Cardiac muscle cell (in vitro differentiated cells and primary cell): ENCODE data around the gene SLC25A48. TPM values are rescaled to one million over a fixed set of nuclear protein-coding genes. Genes with fewer than 3 reads are reported as not detected.

ENCODE experiments used
- DNase-seq, 2 donors: peaks; one replicate each; pipeline versions ENCODE4 v3.0.0 to v3.0.0-alpha.2; 2010 to 2017; ENCODE audit warnings: low read depth in 1 of 2, low spot score in 1 of 2
- H3K27ac ChIP-seq: fragments of 200-600 bp; sonication (generic); 2 replicates; pipeline ENCODE4 v1.5.1; 2016
- H3K27me3 ChIP-seq: fragments of 200-600 bp; sonication (generic); 2 replicates; pipeline ENCODE4 v1.6.0; 2016; ENCODE audit warnings: control low read depth
- H3K36me3 ChIP-seq: fragments of 200-600 bp; sonication (generic); 2 replicates; pipeline ENCODE4 v1.5.1; 2016; ENCODE audit warnings: control low read depth
- H3K4me1 ChIP-seq: fragments of 200-600 bp; sonication (generic); 2 replicates; pipeline ENCODE4 v1.8.1; 2017; ENCODE audit warnings: low read depth, mild to moderate bottlenecking, mixed run types
- H3K4me3 ChIP-seq: fragments of 200-600 bp; sonication (generic); 2 replicates; pipeline ENCODE4 v1.5.1; 2016; ENCODE audit warnings: mild to moderate bottlenecking
- H3K9me3 ChIP-seq: fragments of 200-600 bp; sonication (generic); 2 replicates; pipeline ENCODE4 v1.5.1; 2017; ENCODE audit warnings: low read depth, mild to moderate bottlenecking, control low read depth
- CTCF ChIP-seq: IDR thresholded peaks from 2 replicates; pipeline ENCODE4 v1.5.1; 2012; ENCODE audit warnings: low read depth, mild to moderate bottlenecking, low read length
- polyA plus RNA-seq: library from polyadenylated mRNA; unstranded; fragments of >200 nt; fragmentation: Nextera tagmentation; extraction: Ambion mirVana; gene quantifications from 2 replicates; pipeline ENCODE4 v1.2.1, GENCODE V29; 2016
- total RNA-seq: library from RNA; depleted of rRNA; stranded (reverse); fragments of >200 nt; gene quantifications from 2 replicates; pipeline ENCODE4 v1.2.3, GENCODE V29; 2016

Gene SLC25A48
- total and polyA plus RNA-seq, 2 experiments from 2014 or later: 0.09 to 0.13 TPM

- no peak overlapping the region for H3K27ac ChIP-seq
- peaks cover 12% of the 10 kb centered on the region for H3K4me1 ChIP-seq
- H3K4me3 ChIP-seq: no peak overlapping the region
- H3K9me3 ChIP-seq: no peaks in the 10 kb centered on the region
- DNase-seq: no peak
- no peaks in the 10 kb centered on the region for H3K27me3 ChIP-seq
- no peak for TF ChIP-seq CTCF
- H3K36me3 ChIP-seq: no peaks in the 10 kb centered on the region
Measured at GRCh38 chr5:135814316-135814715, 20.1 kb upstream of the SLC25A48 start.

GRCh38 chr5:135814812-135815211, 19.7 kb upstream of the SLC25A48 start:
- Histone ChIP-seq H3K4me3 (no peak overlapping the region), H3K4me1 (peaks cover 12% of the 10 kb centered on the region), H3K36me3 (no peaks in the 10 kb centered on the region), H3K27ac (no peak overlapping the region), H3K27me3 (no peaks in the 10 kb centered on the region), H3K9me3 (no peaks in the 10 kb centered on the region)
- no peak for TF ChIP-seq CTCF
- no peak for DNase-seq

GRCh38 chr5:135821061-135821801, 13.2 kb upstream of the SLC25A48 start:
- H3K4me1 ChIP-seq: no peaks in the 10 kb centered on the region
- no peaks in the 10 kb centered on the region for H3K9me3 ChIP-seq

GRCh38 chr5:135821802-135822201, 12.7 kb upstream of the SLC25A48 start:
- no peak overlapping the region for H3K27ac ChIP-seq
- no peaks in the 10 kb centered on the region for H3K9me3 ChIP-seq
- H3K36me3 ChIP-seq: no peaks in the 10 kb centered on the region
- no peaks in the 10 kb centered on the region for H3K27me3 ChIP-seq
- no peak for TF ChIP-seq CTCF
- H3K4me1 ChIP-seq: no peaks in the 10 kb centered on the region
- no peak for DNase-seq
- H3K4me3 ChIP-seq: no peak overlapping the region

More at GRCh38 chr5:135821061-135821801, 13.2 kb upstream of the SLC25A48 start:
- DNase-seq: no peak
- Histone ChIP-seq H3K4me3 (no peak overlapping the region), H3K27ac (no peak overlapping the region), H3K36me3 (no peaks in the 10 kb centered on the region), H3K27me3 (no peaks in the 10 kb centered on the region)
- no peak for TF ChIP-seq CTCF

GRCh38 chr5:135822286-135822685, 12.2 kb upstream of the SLC25A48 start:
- DNase-seq: no peak
- Histone ChIP-seq H3K4me1 (no peaks in the 10 kb centered on the region), H3K27ac (no peak overlapping the region), H3K9me3 (no peaks in the 10 kb centered on the region), H3K36me3 (no peaks in the 10 kb centered on the region), H3K27me3 (no peaks in the 10 kb centered on the region), H3K4me3 (no peak overlapping the region)
- no peak for TF ChIP-seq CTCF
